ENCODE data around the gene HIVEP3. TPM values are rescaled to one million over a fixed set of nuclear protein-coding genes. Genes with fewer than 3 reads are reported as not detected.

The HIVEP3 gene
- total RNA-seq, 2 donors from 2014 or later, result 3.4 to 4.0 TPM

DNA sequence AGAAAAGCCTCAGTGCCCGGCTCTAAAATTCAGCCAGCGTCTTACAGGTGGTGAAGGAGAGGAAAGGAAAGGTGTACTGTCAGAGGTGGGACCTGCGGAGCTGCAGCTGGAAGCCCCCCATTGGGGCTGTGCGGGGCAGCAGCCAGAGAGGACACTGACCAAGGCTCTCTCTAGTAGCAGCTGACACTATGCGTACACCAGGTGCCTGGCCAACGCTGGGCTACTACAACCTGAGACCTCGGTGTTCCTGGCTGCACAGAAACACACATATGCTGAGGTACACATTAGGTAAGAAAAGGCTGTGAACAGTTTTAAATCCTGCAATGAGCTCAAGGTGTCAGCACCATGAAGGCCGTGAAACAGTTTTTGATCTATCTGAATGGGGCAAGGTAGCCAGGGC lies 378.7 kb downstream of the HIVEP3 start:
- ATAC-seq (no peak), DNase-seq (peak in 1 of 4 donors; percentile 8)
- Histone ChIP-seq H3K9me3 (no peaks in the 10 kb centered on the region), H3K4me1 (peaks cover 15% of the 10 kb centered on the region), H3K4me3 (no peak overlapping the region), H3K36me3 (replicated peaks in 1 of 2; ENCODE audit: insufficient read depth in 1 of 2, low read depth in 2 of 2) (no peaks in the 10 kb centered on the region), H3K27ac (no peak overlapping the region), H3K27me3 (no peaks in the 10 kb centered on the region)
- intact Hi-C loops (cut with DNase I), result no loop called here
- 88 to 89% methylated on average over 7 to 8 of the region's 8 CpGs for WGBS, 2 donors
- TF ChIP-seq, protein P1, sequence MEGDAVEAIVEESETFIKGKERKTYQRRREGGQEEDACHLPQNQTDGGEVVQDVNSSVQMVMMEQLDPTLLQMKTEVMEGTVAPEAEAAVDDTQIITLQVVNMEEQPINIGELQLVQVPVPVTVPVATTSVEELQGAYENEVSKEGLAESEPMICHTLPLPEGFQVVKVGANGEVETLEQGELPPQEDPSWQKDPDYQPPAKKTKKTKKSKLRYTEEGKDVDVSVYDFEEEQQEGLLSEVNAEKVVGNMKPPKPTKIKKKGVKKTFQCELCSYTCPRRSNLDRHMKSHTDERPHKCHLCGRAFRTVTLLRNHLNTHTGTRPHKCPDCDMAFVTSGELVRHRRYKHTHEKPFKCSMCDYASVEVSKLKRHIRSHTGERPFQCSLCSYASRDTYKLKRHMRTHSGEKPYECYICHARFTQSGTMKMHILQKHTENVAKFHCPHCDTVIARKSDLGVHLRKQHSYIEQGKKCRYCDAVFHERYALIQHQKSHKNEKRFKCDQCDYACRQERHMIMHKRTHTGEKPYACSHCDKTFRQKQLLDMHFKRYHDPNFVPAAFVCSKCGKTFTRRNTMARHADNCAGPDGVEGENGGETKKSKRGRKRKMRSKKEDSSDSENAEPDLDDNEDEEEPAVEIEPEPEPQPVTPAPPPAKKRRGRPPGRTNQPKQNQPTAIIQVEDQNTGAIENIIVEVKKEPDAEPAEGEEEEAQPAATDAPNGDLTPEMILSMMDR (IDR thresholded peaks at IDR 0.05), result no peak
- no peak for TF ChIP-seq POLR2A (IDR thresholded peaks at IDR 0.05)

DNA sequence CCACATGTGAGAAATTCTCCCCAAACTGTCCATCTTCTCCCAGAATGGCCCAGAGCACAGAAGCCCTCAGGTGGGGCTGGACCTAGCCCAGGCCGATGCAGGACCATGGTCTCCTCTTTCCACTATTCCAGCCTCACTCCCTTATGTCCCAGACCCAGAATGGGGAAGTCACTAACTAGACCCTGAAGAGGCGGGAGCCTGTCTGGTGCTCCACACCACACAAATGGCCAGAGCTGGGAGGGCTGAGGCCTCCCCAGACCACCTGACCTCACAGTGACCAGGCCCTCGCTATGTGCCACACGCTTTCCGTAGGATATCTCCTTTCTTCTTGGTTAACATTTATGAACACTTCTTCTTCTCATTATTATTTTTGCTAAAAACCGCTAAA lies 379.3 kb downstream of the HIVEP3 start:
- no peak for DNase-seq
- peaks cover 15% of the 10 kb centered on the region for H3K4me1 ChIP-seq
- H3K27me3 ChIP-seq, result no peaks in the 10 kb centered on the region
- H3K4me3 ChIP-seq, result no peak overlapping the region
- no peaks in the 10 kb centered on the region for H3K36me3 ChIP-seq (replicated peaks in 1 of 2; ENCODE audit: insufficient read depth in 1 of 2, low read depth in 2 of 2)
- intact Hi-C loops (cut with DNase I), result no loop called here
- no peaks in the 10 kb centered on the region for H3K9me3 ChIP-seq
- no peak for TF ChIP-seq POLR2A (IDR thresholded peaks at IDR 0.05)
- TF ChIP-seq, protein P1 (IDR thresholded peaks at IDR 0.05), result no peak
- H3K27ac ChIP-seq, result no peak overlapping the region
- ATAC-seq, result no peak
- 93 to 94% methylated on average over 6 of the region's 6 CpGs for WGBS, 2 donors

DNA sequence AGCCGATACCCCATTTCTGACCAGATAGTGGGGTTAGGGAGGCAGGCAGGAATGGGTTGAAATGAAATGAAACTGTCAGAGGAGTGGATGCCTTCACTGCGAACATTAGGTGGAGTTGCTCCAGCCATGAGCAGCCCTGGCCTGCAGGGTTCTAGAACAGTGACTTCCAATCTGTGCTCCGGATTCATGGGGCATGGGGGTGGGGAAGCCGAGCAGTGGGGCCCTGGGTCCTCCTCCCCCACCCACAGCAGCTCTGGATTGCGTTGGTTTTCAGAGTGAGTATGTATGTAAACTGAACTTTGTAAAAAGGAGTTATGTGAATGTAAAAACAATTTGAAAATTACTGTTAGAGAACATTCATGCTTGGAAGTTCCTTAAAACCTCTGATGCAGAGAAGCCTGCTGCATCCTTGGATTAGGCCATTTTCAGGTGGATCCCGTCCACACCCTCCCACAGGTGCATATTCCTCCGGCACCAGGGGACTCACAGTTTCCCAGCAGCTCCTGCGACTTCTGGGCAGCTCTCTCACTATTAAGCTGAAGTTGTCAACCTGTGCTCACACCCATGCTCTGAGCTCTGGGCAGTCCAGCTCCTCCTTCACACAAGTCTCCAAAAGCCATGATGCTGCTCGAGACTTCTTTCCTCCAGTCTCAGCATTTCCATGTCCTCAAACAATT lies 379.8 kb downstream of the HIVEP3 start:
- intact Hi-C loops (cut with DNase I), result no loop called here
- no peaks in the 10 kb centered on the region for H3K36me3 ChIP-seq (replicated peaks in 1 of 2; ENCODE audit: insufficient read depth in 1 of 2, low read depth in 2 of 2)
- H3K4me1 ChIP-seq, result peaks cover 15% of the 10 kb centered on the region
- no peak overlapping the region for H3K4me3 ChIP-seq
- WGBS, 2 donors, result 90 to 95% methylated on average over 9 of the region's 9 CpGs
- TF ChIP-seq POLR2A (IDR thresholded peaks at IDR 0.05), result no peak
- TF ChIP-seq, protein P1 (IDR thresholded peaks at IDR 0.05), result no peak
- H3K27me3 ChIP-seq, result no peaks in the 10 kb centered on the region
- peak in 1 of 4 donors; percentile 2 for DNase-seq
- H3K27ac ChIP-seq, result no peak overlapping the region
- H3K9me3 ChIP-seq, result no peaks in the 10 kb centered on the region
- no peak for ATAC-seq

- no peaks in the 10 kb centered on the region for H3K27me3 ChIP-seq
- no peaks in the 10 kb centered on the region for H3K9me3 ChIP-seq
- TF ChIP-seq, protein P1 (IDR thresholded peaks at IDR 0.05), result no peak
- no peak for TF ChIP-seq POLR2A (IDR thresholded peaks at IDR 0.05)
- DNase-seq (peak; percentile 38 to 76 (median 61)), ATAC-seq (no peak)
- intact Hi-C loops (cut with DNase I), result no loop called here
- peaks cover 15% of the 10 kb centered on the region for H3K4me1 ChIP-seq
- H3K36me3 ChIP-seq (replicated peaks in 1 of 2; ENCODE audit: insufficient read depth in 1 of 2, low read depth in 2 of 2), result no peaks in the 10 kb centered on the region
- H3K4me3 ChIP-seq, result no peak overlapping the region
- 35 to 45% methylated on average over 10 of the region's 10 CpGs for WGBS, 2 donors
- no peak overlapping the region for H3K27ac ChIP-seq
These were observed 380.9 kb downstream of the HIVEP3 start for GRCh38 chr1:41537788-41538351.

GRCh38 chr1:41537251-41537650 lies 381.5 kb downstream of the HIVEP3 start:
- Histone ChIP-seq H3K9me3 (no peaks in the 10 kb centered on the region), H3K4me3 (no peak overlapping the region), H3K4me1 (peaks cover 15% of the 10 kb centered on the region), H3K36me3 (replicated peaks in 1 of 2; ENCODE audit: insufficient read depth in 1 of 2, low read depth in 2 of 2) (no peaks in the 10 kb centered on the region), H3K27ac (no peak overlapping the region), H3K27me3 (no peaks in the 10 kb centered on the region)
- TF ChIP-seq POLR2A (IDR thresholded peaks at IDR 0.05), result no peak
- TF ChIP-seq, protein P1 (IDR thresholded peaks at IDR 0.05), result no peak
- intact Hi-C loops (cut with DNase I), result no loop called here
- WGBS, 2 donors, result 77 to 84% methylated on average over 6 of the region's 6 CpGs
- DNase-seq (peak in 1 of 4 donors; percentile 8), ATAC-seq (no peak)

Measured in body of pancreas (tissue), 4 donors.